ENCODE measurements around the gene IL1R2.

The IL1R2 gene

GRCh38 chr2:101993772-101994171 is 2.0 kb downstream of the IL1R2 start:
- in situ Hi-C loops (cut with HindIII; ENCODE audit: low sequenced_read_pairs): no loop called here
- no peak for TF ChIP-seq CTCF (IDR thresholded peaks at IDR 0.05; ENCODE audit: low read depth, low read length)
- H3K4me3 ChIP-seq (ENCODE audit: low read depth, low read length): no peak overlapping the region

GRCh38 chr2:101995019-101995418 is 3.3 kb downstream of the IL1R2 start:
- in situ Hi-C loops (cut with HindIII; ENCODE audit: low sequenced_read_pairs): no loop called here
- no peak overlapping the region for H3K4me3 ChIP-seq (ENCODE audit: low read depth, low read length)
- no peak for TF ChIP-seq CTCF (IDR thresholded peaks at IDR 0.05; ENCODE audit: low read depth, low read length)
- DNase-seq (ENCODE audit: low read depth, low spot score): no peak

More at GRCh38 chr2:101993772-101994171, 2.0 kb downstream of the IL1R2 start:
- DNase-seq (ENCODE audit: low read depth, low spot score): no peak

- in situ Hi-C loops (cut with HindIII; ENCODE audit: low sequenced_read_pairs): no loop called here
- no peak for TF ChIP-seq CTCF (IDR thresholded peaks at IDR 0.05; ENCODE audit: low read depth, low read length)
- H3K4me3 ChIP-seq (ENCODE audit: low read depth, low read length): no peak overlapping the region
- DNase-seq (ENCODE audit: low read depth, low spot score): no peak
These were observed 4.0 kb downstream of the IL1R2 start for GRCh38 chr2:101995804-101996203.

GRCh38 chr2:101998556-101998895 is 6.8 kb downstream of the IL1R2 start:
- no peak overlapping the region for H3K4me3 ChIP-seq (ENCODE audit: low read depth, low read length)
- DNase-seq (ENCODE audit: low read depth, low spot score): no peak
- TF ChIP-seq CTCF (IDR thresholded peaks at IDR 0.05; ENCODE audit: low read depth, low read length): no peak
- in situ Hi-C loops (cut with HindIII; ENCODE audit: low sequenced_read_pairs): no loop called here

- no peak overlapping the region for H3K4me3 ChIP-seq (ENCODE audit: low read depth, low read length)
- no peak for DNase-seq (ENCODE audit: low read depth, low spot score)
- no peak for TF ChIP-seq CTCF (IDR thresholded peaks at IDR 0.05; ENCODE audit: low read depth, low read length)
- in situ Hi-C loops (cut with HindIII; ENCODE audit: low sequenced_read_pairs): no loop called here
These were observed 7.4 kb downstream of the IL1R2 start for GRCh38 chr2:101998896-101999789.

- no peak for DNase-seq (ENCODE audit: low read depth, low spot score)
- TF ChIP-seq CTCF (IDR thresholded peaks at IDR 0.05; ENCODE audit: low read depth, low read length): no peak
- no peak overlapping the region for H3K4me3 ChIP-seq (ENCODE audit: low read depth, low read length)
- in situ Hi-C loops (cut with HindIII; ENCODE audit: low sequenced_read_pairs): no loop called here
These were observed 8.3 kb downstream of the IL1R2 start for GRCh38 chr2:102000012-102000411.

Measured in astrocyte of the spinal cord (primary cell).